Measurements from ENCODE around the gene NPAS2. TPM values are rescaled to one million over a fixed set of nuclear protein-coding genes. Genes with fewer than 3 reads are reported as not detected.

The NPAS2 gene
- polyA plus RNA-seq, 1 donor (not counting 4 experiments of a cell fraction or from before 2014, with no cell fraction given): 17.7 TPM

GRCh38 chr2:100975521-100975785 lies 155.5 kb downstream of the NPAS2 start:
- no peak overlapping the region for H3K4me2 ChIP-seq (ENCODE audit: control insufficient read depth, extremely low read depth, insufficient read depth, low read depth, low read length)
- H3K9ac ChIP-seq (ENCODE audit: control insufficient read depth, extremely low read depth, insufficient read depth, low read length): no peak overlapping the region
- H3K9me3 ChIP-seq (ENCODE audit: control insufficient read depth, low read depth, low read length): no peaks in the 10 kb centered on the region
- TF ChIP-seq CTCF (optimal IDR thresholded peaks at IDR 0.05 in 1 of 3, IDR thresholded peaks at IDR 0.05 in 1 of 3, conservative IDR thresholded peaks at IDR 0.05 in 1 of 3; ENCODE audit: extremely low read depth in 1 of 3, insufficient read depth in 2 of 3, low read length in 3 of 3) (no peak), EZH2 (IDR thresholded peaks at IDR 0.05; ENCODE audit: low read length) (no peak)
- H3K79me2 ChIP-seq (ENCODE audit: control insufficient read depth, insufficient read depth, low read length): no peaks in the 10 kb centered on the region
- H4K20me1 ChIP-seq (ENCODE audit: control insufficient read depth, extremely low read depth, insufficient read depth, low read length): no peaks in the 10 kb centered on the region
- H3K36me3 ChIP-seq (ENCODE audit: control insufficient read depth in 2 of 2, extremely low read depth in 1 of 2, insufficient read depth in 2 of 2, low read length in 2 of 2): peaks cover 10 to 47% of the 10 kb centered on the region in 2 experiments
- dilution Hi-C loops (cut with MboI; ENCODE audit: extremely low pct_ligation_motif_present, low sequenced_read_pairs): no loop called here
- H3K4me3 ChIP-seq (ENCODE audit: control insufficient read depth in 2 of 3, extremely low read depth in 1 of 3, insufficient read depth in 2 of 3, low read depth in 1 of 3, low read length in 3 of 3): no peak overlapping the region
- DNase-seq (ENCODE audit: low read depth, low spot score) (no peak), FAIRE-seq (no peak)
- no peaks in the 10 kb centered on the region for H3K9me1 ChIP-seq (ENCODE audit: control insufficient read depth, extremely low read depth, insufficient read depth, low read length)
- H3K27ac ChIP-seq (ENCODE audit: control insufficient read depth, insufficient read depth, low read length): no peak overlapping the region
- no peak overlapping the region for H2AFZ ChIP-seq (ENCODE audit: control insufficient read depth, low read length)
- H3K4me1 ChIP-seq (ENCODE audit: control insufficient read depth, extremely low read depth, insufficient read depth, low read length): no peaks in the 10 kb centered on the region
- H3K27me3 ChIP-seq (ENCODE audit: control insufficient read depth, extremely low read depth, insufficient read depth, low read length): no peaks in the 10 kb centered on the region

- DNase-seq (ENCODE audit: low read depth, low spot score) (no peak), FAIRE-seq (no peak)
- dilution Hi-C loops (cut with MboI; ENCODE audit: extremely low pct_ligation_motif_present, low sequenced_read_pairs): no loop called here
- no peaks in the 10 kb centered on the region for H3K4me1 ChIP-seq (ENCODE audit: control insufficient read depth, extremely low read depth, insufficient read depth, low read length)
- no peak overlapping the region for H3K4me2 ChIP-seq (ENCODE audit: control insufficient read depth, extremely low read depth, insufficient read depth, low read depth, low read length)
- H3K9ac ChIP-seq (ENCODE audit: control insufficient read depth, extremely low read depth, insufficient read depth, low read length): no peak overlapping the region
- TF ChIP-seq EZH2 (IDR thresholded peaks at IDR 0.05; ENCODE audit: low read length) (no peak), CTCF (optimal IDR thresholded peaks at IDR 0.05 in 1 of 3, IDR thresholded peaks at IDR 0.05 in 1 of 3, conservative IDR thresholded peaks at IDR 0.05 in 1 of 3; ENCODE audit: extremely low read depth in 1 of 3, insufficient read depth in 2 of 3, low read length in 3 of 3) (no peak)
- no peaks in the 10 kb centered on the region for H3K27me3 ChIP-seq (ENCODE audit: control insufficient read depth, extremely low read depth, insufficient read depth, low read length)
- no peak overlapping the region for H3K4me3 ChIP-seq (ENCODE audit: control insufficient read depth in 2 of 3, extremely low read depth in 1 of 3, insufficient read depth in 2 of 3, low read depth in 1 of 3, low read length in 3 of 3)
- H3K36me3 ChIP-seq (ENCODE audit: control insufficient read depth in 2 of 2, extremely low read depth in 1 of 2, insufficient read depth in 2 of 2, low read length in 2 of 2): peaks cover 10 to 47% of the 10 kb centered on the region in 2 experiments
- no peaks in the 10 kb centered on the region for H3K9me1 ChIP-seq (ENCODE audit: control insufficient read depth, extremely low read depth, insufficient read depth, low read length)
- H2AFZ ChIP-seq (ENCODE audit: control insufficient read depth, low read length): no peak overlapping the region
- H4K20me1 ChIP-seq (ENCODE audit: control insufficient read depth, extremely low read depth, insufficient read depth, low read length): no peaks in the 10 kb centered on the region
- H3K27ac ChIP-seq (ENCODE audit: control insufficient read depth, insufficient read depth, low read length): no peak overlapping the region
- H3K9me3 ChIP-seq (ENCODE audit: control insufficient read depth, low read depth, low read length): no peaks in the 10 kb centered on the region
- no peaks in the 10 kb centered on the region for H3K79me2 ChIP-seq (ENCODE audit: control insufficient read depth, insufficient read depth, low read length)
These were observed 156.1 kb downstream of the NPAS2 start for GRCh38 chr2:100976061-100976460.

All from keratinocyte (primary cell).